HG03025 (cell line): ENCODE results near the gene TMEM52.
"Not testable (repeated sequence)": the region's sequence is repeated elsewhere in the genome, so short reads cannot be mapped to it uniquely, and the experiment has no call there.

Source experiments
- ATAC-seq: cut with Tn5 transposase; IDR thresholded peaks from one replicate; pipeline ENCODE4 v1.9.1; 2021; ENCODE audit warnings: mild to moderate bottlenecking, moderate library complexity; ENCODE audit not compliant: unreplicated experiment, low FRiP score

TMEM52 gene

DNA sequence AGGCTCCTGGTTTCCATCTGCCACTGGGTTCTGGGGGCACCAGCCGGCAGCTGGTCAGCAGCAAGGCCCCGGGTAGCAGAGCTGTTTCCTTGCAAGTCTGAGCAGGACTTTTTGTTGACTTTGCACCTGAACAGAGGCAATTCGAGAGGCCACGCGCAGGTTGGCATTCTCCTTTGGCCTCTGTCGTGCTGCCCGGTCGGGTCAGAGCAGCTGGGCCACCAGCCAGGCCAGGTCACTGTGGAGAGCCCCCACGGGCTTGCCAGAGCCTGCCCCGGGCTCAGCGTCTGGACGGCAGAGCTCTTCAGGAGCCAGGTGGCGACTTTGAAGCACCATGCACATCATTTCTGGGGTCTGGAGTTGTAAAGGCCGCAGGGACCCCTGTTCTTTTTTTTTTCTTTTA lies 28.4 kb upstream of the TMEM52 start:
- ATAC-seq, result no peak

DNA sequence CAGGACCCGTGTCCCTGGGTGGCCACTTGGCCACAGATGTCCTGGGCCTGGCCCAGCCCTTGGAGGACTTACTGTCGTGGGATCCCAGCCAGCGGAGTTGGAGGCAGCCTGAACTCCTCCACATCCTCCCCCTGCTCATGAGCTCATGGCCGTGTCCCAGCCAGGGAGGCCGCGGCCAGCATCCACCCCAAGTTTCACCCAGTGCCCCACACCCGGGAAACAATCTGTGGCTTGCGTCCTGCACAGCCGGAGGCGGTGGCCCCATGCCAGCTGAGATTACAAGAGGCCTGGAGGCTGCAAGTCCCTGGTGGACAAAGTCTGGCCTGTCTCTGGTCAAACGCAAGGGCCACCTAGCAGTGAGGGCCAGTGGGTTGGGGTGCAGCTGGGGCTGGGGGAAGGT lies 27.5 kb upstream of the TMEM52 start:
- no peak for ATAC-seq

DNA sequence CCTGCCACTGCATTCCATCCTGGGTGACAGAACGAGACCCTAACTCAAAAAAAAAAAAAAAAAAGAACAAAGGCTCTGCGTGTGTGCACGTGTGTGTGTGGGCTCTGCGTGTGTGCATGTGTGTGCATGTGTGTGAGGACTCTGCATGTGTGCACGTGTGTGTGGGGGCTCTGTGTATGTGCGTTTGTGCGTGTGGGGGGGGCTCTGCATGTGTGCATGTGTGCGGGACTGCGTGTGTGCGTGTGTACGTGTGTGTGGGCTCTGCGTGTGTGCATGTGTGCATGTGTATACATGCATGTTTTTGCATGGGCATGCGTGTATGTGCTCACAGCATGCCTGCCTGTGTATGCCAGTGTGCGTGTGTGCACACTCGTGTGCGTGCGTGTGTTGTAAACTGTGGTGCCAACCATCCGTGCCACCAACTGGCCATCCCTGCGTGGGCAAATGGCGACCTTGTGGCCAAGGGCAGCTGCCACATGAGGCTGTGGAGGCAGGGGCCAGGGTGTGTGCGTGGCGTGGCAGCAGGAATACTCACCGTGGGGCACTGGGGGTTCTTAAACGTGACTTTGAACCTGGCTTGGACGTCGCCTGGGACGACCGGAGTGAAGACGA lies 26.8 kb upstream of the TMEM52 start:
- no peak for ATAC-seq

DNA sequence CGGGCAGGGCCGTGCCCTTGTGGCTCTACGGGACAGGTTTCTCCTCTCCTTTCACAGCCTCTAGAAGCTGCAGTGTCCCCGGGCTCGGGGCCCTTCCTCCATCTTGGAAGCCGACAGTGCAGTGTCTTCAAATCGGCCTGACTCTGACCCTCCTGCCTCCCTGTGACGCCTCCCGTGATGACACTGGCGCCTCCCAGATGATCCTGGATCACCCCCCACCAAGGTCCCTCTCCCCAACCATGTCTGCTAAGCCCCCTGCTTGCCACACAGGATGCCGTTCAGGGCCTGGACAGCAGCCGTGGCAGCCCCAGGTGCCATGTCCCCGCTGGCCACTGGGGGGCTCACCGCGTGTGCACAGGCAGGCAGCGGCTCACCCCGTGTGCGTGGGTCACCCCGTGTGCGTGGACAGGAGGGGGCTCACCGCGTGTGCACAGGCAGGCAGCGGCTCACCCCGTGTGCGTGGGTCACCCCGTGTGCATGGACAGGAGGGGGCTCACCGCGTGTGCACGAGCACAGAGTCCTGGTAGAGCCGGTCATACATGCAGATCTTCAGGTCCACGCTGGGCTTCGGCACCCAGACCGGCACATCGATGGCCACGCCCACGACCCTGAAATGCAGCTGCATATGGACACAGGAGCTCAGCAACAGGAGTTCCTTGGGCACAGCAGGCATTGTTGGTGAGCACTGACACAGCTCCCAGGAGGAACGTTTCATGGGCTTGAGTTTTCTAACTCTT lies 24.9 kb upstream of the TMEM52 start:
- ATAC-seq, result no peak

DNA sequence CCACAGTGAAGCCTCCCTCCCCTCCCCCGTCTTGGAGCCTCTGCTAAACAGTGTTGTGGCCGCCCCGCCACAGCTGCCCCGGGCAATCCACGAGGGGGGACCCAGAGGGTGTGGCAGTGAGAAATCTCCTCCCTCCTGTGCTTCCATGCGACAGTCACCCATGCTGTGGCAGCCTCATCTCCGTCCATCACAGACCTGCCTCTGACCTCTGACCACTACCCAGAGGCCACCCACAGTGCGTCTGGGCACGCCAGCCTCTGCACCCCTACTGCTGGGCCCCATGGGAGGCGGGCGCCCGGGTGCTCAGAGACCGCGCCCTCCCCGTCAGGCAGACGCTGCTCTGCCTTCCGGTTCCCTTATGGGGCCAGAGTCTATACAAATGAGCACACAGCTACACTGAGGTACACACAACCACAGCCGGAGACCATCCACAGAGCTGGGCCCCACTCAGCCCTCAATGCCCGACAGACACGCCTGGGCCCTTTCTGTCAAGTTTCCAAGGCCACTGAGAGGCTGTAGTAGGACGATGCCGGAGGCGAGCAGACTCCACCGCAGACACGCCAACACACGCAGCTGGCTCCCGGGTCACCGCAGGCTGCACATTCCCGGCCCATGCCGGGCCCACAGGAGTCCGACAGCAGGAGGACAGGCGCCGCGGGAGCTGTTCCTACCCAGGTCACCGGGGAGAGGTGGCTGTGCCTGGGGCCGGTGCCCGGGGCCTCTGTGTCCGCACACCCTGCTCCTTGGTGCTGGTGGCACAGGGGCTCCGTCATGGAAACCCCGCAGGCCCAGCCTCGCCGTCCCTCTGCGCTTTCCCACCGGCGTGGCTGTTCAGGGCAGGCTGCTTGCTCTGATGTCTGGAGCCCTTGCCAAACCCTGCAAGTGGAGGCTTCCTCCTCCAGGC lies 23.9 kb upstream of the TMEM52 start:
- ATAC-seq, result no peak

GRCh38 chr1:1941868-1942752 lies 23.0 kb upstream of the TMEM52 start:
- no peak for ATAC-seq

- no peak for ATAC-seq
These were observed 22.2 kb upstream of the TMEM52 start for GRCh38 chr1:1941211-1941841.

DNA sequence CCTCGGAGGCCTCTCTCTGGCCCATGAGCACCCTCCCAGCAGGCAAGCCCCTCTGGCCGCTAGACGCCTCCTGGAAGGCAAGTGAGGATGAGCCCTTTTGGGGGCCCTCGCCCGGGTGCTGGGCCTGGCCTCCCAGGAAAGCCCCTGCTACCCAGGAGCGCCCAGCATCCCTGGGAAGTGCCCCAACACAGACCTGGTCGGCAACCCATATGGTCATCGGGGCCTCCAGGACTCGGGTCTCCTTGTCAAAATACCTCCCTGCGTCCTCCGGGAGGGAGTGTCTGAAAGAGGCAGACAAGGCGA lies 21.0 kb upstream of the TMEM52 start:
- ATAC-seq, result no peak

DNA sequence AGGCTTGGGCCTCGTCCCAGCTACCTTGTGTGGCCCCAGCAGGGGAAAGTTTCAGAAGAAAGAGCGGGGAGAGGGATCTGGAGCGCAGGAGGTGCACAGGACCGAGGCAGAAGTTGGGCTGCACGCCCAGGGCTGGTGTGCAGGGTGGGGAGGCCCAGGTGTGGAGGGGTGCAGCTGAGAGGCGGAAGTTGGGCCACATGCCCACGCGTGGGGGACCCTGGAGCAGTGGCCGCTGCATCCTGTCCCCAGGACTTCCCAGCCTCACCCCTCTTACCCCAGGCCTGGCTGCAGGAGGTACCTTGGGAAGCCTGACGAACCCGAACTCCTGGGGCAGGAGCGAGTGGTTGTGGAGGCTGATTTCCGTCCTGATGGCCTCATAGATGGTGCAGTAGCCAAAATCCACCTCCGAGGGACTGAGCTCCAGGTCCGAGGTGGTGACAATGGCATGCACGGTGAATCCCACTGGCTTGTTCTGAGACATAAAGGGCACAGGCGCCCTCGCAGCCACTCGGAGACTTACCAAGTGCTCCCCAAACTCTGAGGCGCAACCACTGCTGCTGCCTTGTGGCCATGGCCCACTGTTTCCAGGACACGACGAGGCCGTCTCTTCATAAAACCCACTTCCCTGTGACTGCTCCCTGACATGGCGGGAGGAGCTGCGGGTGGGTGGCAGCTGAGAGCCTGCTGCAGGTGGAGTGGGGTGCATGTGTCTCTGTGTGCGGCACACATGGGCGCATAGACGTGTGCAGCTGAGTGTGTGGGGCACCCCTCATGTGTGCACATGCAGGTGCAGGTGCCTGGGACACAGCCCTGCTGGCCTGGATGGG lies 20.4 kb upstream of the TMEM52 start:
- ATAC-seq, result no peak

- ATAC-seq, result no peak
These were observed 19.7 kb upstream of the TMEM52 start for GRCh38 chr1:1938613-1939295.

DNA sequence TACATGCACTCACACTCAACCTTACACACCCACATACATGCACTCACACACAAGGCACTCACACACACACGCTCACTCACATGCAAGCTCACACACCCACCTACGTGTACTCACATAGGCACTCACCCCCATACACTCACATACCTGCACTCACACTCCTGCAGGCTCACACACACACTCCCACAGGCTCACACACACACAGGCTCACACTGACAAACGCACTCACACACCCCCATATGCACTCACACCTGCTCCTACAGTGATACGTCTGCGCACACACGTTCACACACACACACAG lies 19.1 kb upstream of the TMEM52 start:
- ATAC-seq, result no peak

DNA sequence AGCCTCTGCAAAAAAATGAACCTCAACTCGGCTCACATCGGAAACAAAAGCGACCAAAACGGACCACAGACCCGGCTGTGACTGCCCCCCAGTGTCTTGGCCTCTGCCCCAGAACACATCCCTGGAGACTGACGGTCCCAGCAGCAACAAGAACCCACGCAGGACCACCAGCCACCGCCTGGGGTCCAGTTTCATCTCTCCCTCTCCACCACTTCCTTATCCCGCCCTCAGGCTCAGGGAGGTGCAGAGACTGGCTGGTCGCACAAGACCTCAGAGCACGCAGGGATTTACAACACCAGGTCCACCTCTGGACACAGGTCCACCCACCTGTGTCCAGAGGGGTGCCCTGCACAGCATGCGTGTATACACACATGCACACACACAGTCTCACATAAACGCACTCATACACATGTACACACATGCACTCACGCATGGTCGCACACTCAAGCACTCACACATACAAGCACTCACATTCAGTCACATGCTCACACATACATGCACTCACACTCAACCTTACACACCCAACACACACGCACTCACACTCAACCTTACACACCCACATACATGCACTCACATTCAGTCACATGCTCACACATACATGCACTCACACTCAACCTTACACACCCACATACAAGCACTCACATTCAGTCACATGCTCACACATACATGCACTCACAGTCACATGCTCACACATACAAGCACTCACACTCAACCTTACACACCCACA lies 18.6 kb upstream of the TMEM52 start:
- ATAC-seq, result no peak

GRCh38 chr1:1937061-1937460 lies 18.0 kb upstream of the TMEM52 start:
- no peak for ATAC-seq

- ATAC-seq, result not testable (repeated sequence)
These were observed 15.8 kb upstream of the TMEM52 start for GRCh38 chr1:1934848-1935247.

DNA sequence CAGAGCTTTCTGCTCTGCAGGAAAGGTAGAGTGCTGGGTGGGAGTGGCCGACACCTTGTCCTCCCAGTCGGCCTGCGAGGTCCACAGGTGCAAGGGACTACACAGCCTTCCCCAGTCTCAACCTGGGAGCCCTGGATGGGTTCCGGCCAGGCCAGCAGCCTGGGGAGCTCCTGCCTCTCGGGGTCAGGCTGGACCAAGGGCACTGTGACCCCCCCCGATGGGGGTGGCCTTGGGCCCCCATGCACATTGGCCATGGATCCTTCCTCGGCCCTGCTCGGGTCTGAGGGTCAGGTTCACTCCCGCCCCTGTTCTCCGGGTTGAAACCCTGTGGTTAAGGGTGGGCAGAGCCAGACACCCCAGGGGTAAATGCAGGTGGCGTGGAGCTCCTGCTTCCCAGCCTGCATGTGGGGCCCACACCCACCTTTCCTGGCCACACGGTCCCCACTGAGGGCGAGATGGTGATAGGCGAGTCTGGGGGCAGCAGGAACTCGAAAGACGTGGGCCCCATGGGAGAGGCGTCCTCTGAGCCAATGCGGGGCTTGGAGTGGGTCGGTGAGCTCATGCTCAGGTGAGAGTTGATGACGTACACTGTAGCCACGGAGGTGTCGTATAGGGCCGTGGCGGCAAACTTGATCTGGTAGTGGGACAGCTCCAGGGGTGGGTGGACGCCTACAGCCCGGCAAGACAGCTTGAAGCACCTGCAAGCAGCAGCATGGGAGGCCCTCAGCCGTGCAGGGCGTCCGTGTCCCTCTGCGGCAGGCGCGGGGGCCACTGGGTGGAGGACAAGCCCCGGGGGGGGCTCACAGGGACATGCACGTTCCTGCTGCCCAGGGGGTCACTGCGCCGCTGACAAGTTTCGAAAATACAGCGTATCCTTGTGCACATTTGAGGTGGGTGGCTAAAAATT lies 10.8 kb upstream of the TMEM52 start:
- no peak for ATAC-seq

DNA sequence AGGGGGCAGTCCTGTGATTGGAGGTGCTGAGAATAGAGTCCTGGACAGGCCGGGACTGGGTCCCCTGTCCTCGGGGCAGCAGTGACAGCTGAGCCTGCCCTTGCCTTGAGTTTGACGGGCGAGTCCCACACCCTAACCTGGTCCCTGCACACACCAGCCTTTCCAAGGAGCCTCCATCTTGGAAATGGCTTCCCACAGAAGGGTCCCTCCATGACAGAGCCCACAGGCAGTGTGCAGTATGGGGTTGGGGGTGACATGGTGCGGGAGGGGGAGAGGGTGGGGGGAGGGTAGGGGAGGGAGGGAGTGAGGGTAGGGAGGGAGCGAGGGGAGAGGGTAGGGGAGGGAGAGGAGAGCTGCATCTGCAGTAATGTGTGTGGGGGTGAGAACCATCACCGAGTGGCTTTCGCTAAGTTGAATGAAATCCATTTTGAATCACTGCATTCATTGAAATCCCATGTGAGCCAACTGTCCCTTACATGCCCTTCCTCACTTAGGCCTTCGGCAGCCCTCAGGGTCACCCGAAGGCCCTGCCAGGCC lies 10.1 kb upstream of the TMEM52 start:
- ATAC-seq, result no peak
